Measurements from ENCODE around the gene FSTL4.

Gene FSTL4

GRCh38 chr5:133242221-133242835 lies 370.0 kb downstream of the FSTL4 start:
- no peaks in the 10 kb centered on the region for H3F3A ChIP-seq (ENCODE audit: insufficient read depth, low read length)
- H3K79me2 ChIP-seq (ENCODE audit: insufficient read depth, low read length) = no peaks in the 10 kb centered on the region
- H3K9ac ChIP-seq (ENCODE audit: low read length) = no peak overlapping the region
- no peak overlapping the region for H3K4me2 ChIP-seq (ENCODE audit: low read length)
- no peaks in the 10 kb centered on the region for H3K9me2 ChIP-seq (ENCODE audit: low read depth, low read length)
- H4K20me1 ChIP-seq (ENCODE audit: insufficient read depth, low read length) = no peaks in the 10 kb centered on the region
- H3K36me3 ChIP-seq (ENCODE audit: insufficient read depth, low read length) = no peaks in the 10 kb centered on the region
- H2AFZ ChIP-seq (ENCODE audit: low read length) = no peak overlapping the region
- no peak overlapping the region for H3K4me3 ChIP-seq (ENCODE audit: low read depth, low read length, poor library complexity, severe bottlenecking)
- H3K4me1 ChIP-seq (ENCODE audit: insufficient read depth, low read length, severe bottlenecking) = no peaks in the 10 kb centered on the region
- H3K27me3 ChIP-seq (ENCODE audit: insufficient read depth, low read length) = 0 out of 2 replicates have a peak, but pooled peaks cover 4% of the 10 kb centered on the region
- no peak for TF ChIP-seq CTCF (IDR thresholded peaks at IDR 0.05; ENCODE audit: low read length)
- TF ChIP-seq EZH2 (IDR thresholded peaks at IDR 0.05; ENCODE audit: borderline replicate concordance, low read length) = no peak
- H3K27ac ChIP-seq (ENCODE audit: low read depth, low read length, poor library complexity, severe bottlenecking) = no peak overlapping the region
- no peaks in the 10 kb centered on the region for H3K9me3 ChIP-seq (ENCODE audit: low read length)

GRCh38 chr5:133241179-133242092 lies 370.9 kb downstream of the FSTL4 start:
- Histone ChIP-seq H3K4me1 (ENCODE audit: insufficient read depth, low read length, severe bottlenecking) (no peaks in the 10 kb centered on the region), H3K27me3 (ENCODE audit: insufficient read depth, low read length) (0 out of 2 replicates have a peak, but pooled peaks cover 4% of the 10 kb centered on the region), H3K36me3 (ENCODE audit: insufficient read depth, low read length) (no peaks in the 10 kb centered on the region), H3K4me2 (ENCODE audit: low read length) (no peak overlapping the region), H3K4me3 (ENCODE audit: low read depth, low read length, poor library complexity, severe bottlenecking) (no peak overlapping the region), H3K9me3 (ENCODE audit: low read length) (no peaks in the 10 kb centered on the region), H2AFZ (ENCODE audit: low read length) (no peak overlapping the region), H3F3A (ENCODE audit: insufficient read depth, low read length) (no peaks in the 10 kb centered on the region), H3K9ac (ENCODE audit: low read length) (no peak overlapping the region), H3K9me2 (ENCODE audit: low read depth, low read length) (no peaks in the 10 kb centered on the region), H3K27ac (ENCODE audit: low read depth, low read length, poor library complexity, severe bottlenecking) (no peak overlapping the region), H4K20me1 (ENCODE audit: insufficient read depth, low read length) (no peaks in the 10 kb centered on the region), H3K79me2 (ENCODE audit: insufficient read depth, low read length) (no peaks in the 10 kb centered on the region)
- no peak for TF ChIP-seq CTCF (IDR thresholded peaks at IDR 0.05; ENCODE audit: low read length)

GRCh38 chr5:133240425-133241091 lies 371.8 kb downstream of the FSTL4 start:
- no peak overlapping the region for H3K4me2 ChIP-seq (ENCODE audit: low read length)
- H3K4me1 ChIP-seq (ENCODE audit: insufficient read depth, low read length, severe bottlenecking) = no peaks in the 10 kb centered on the region
- H3K9ac ChIP-seq (ENCODE audit: low read length) = no peak overlapping the region
- H3F3A ChIP-seq (ENCODE audit: insufficient read depth, low read length) = no peaks in the 10 kb centered on the region
- H3K36me3 ChIP-seq (ENCODE audit: insufficient read depth, low read length) = no peaks in the 10 kb centered on the region
- H3K79me2 ChIP-seq (ENCODE audit: insufficient read depth, low read length) = no peaks in the 10 kb centered on the region
- H3K9me2 ChIP-seq (ENCODE audit: low read depth, low read length) = no peaks in the 10 kb centered on the region
- no peak overlapping the region for H2AFZ ChIP-seq (ENCODE audit: low read length)
- no peak overlapping the region for H3K27ac ChIP-seq (ENCODE audit: low read depth, low read length, poor library complexity, severe bottlenecking)
- H3K27me3 ChIP-seq (ENCODE audit: insufficient read depth, low read length) = 0 out of 2 replicates have a peak, but pooled peaks cover 4% of the 10 kb centered on the region
- no peaks in the 10 kb centered on the region for H4K20me1 ChIP-seq (ENCODE audit: insufficient read depth, low read length)
- no peak overlapping the region for H3K4me3 ChIP-seq (ENCODE audit: low read depth, low read length, poor library complexity, severe bottlenecking)
- TF ChIP-seq CTCF (IDR thresholded peaks at IDR 0.05; ENCODE audit: low read length) (no peak), EZH2 (IDR thresholded peaks at IDR 0.05; ENCODE audit: borderline replicate concordance, low read length) (no peak)
- H3K9me3 ChIP-seq (ENCODE audit: low read length) = no peaks in the 10 kb centered on the region
